NCI-H446 (cell line): ENCODE measurements around the gene MAGI1.
"Not testable (repeated sequence)": the region's sequence is repeated elsewhere in the genome, so short reads cannot be mapped to it uniquely, and the experiment has no call there.

ENCODE experiments used
- DNase-seq, 2 experiments: peaks; one replicate each; lab custom pipeline; 2025; lab: John Stamatoyannopoulos, UW

The MAGI1 gene

GRCh38 chr3:66038726-66039589 lies at the start of gene MAGI1:
Gene MAGI1, minus strand, starts transcription at chr3:66038918. Its CDS starts 610 bp downstream, at chr3:66038308.
- DNase-seq = peak in 1 of 2 experiments; percentile 70

- DNase-seq = no peak
Observed at GRCh38 chr3:66083784-66084213, 45.1 kb upstream of the MAGI1 start.

GRCh38 chr3:66083096-66083678 lies 44.5 kb upstream of the MAGI1 start:
- no peak for DNase-seq

- DNase-seq = no peak
Observed at GRCh38 chr3:66082679-66083078, 44.0 kb upstream of the MAGI1 start.

GRCh38 chr3:66080167-66080566 lies 41.4 kb upstream of the MAGI1 start:
- DNase-seq = no peak

- no peak for DNase-seq
Observed at GRCh38 chr3:66077973-66078372, 39.3 kb upstream of the MAGI1 start.

- no peak for DNase-seq
Observed at GRCh38 chr3:66076861-66077470, 38.2 kb upstream of the MAGI1 start.

GRCh38 chr3:66075281-66075680 lies 36.6 kb upstream of the MAGI1 start:
- no peak for DNase-seq

GRCh38 chr3:66073464-66074141 lies 34.9 kb upstream of the MAGI1 start:
- no peak for DNase-seq

- no peak for DNase-seq
Observed at GRCh38 chr3:66068255-66068654, 29.5 kb upstream of the MAGI1 start.

- no peak for DNase-seq
Observed at GRCh38 chr3:66066963-66067617, 28.4 kb upstream of the MAGI1 start.

GRCh38 chr3:66055289-66055688 lies 16.6 kb upstream of the MAGI1 start:
- DNase-seq = no peak

GRCh38 chr3:66053550-66054094 lies 14.9 kb upstream of the MAGI1 start:
- DNase-seq = no peak

- DNase-seq = no peak
Observed at GRCh38 chr3:66052721-66053549, 14.2 kb upstream of the MAGI1 start.

- DNase-seq = no peak
Observed at GRCh38 chr3:66050821-66051220, 12.1 kb upstream of the MAGI1 start.

GRCh38 chr3:66048051-66048395 lies 9.3 kb upstream of the MAGI1 start:
- DNase-seq = no peak

GRCh38 chr3:66047311-66048050 lies 8.8 kb upstream of the MAGI1 start:
- no peak for DNase-seq

GRCh38 chr3:66046321-66046720 lies 7.6 kb upstream of the MAGI1 start:
- not testable (repeated sequence) for DNase-seq

GRCh38 chr3:66041828-66042227 lies 3.1 kb upstream of the MAGI1 start:
- no peak for DNase-seq

GRCh38 chr3:66041116-66041515 lies 2.4 kb upstream of the MAGI1 start:
- no peak for DNase-seq
